ENCODE results near the gene ARL8B. TPM values are rescaled to one million over a fixed set of nuclear protein-coding genes. Genes with fewer than 3 reads are reported as not detected.

The ARL8B gene
- total and polyA plus RNA-seq, 2 donors (not counting 1 experiment from before 2014, with no cell fraction given), result 14.5 to 67.3 TPM

DNA sequence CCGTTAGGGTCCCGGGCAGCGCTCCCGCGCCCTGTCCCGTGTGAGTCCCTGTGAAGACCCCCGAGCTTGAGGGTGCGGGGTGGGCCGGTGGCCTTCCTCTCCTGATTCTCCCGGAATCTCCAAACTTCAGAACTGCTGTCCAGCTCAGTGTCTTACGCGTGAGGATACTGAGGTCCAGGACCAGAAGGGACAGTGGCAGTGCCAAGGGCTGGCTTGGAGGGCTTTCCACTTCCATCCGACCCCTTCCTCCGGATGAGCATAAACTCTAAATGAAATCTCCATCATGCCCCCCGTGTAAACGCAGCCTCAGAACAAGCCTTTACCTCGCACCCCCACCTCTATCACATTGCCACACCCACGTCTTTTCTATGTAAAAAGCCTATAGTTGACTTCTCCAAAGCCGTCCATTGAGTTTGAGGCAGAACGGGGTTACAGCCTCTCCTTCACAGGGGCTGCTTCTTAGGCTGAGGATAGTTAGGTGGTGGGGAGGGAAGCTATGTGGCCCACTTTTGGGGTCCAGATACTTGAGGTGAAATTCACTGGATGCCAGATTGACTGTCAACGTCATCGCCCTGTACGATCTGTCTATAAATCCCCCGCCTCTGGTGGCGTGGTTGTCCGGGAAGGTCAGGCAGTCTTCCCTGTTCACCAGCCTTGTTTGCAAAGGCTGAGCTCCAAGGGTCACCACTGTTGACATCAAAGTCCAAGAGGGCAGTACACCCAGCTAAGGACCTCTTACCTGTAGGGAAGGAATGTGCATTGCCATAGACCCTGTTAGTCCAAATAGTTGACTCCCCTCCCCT is 66.5 kb downstream of the ARL8B start:
- intact Hi-C loops (cut with micrococcal nuclease), result loop anchor here (2.0 to 5.0 kb wide), 4 partner anchors 16 to 886 kb away; partner anchors contain the start of genes ITPR1 and SETMAR
- no peaks in the 10 kb centered on the region for H3K9me3 Mint-ChIP-seq (ENCODE audit: insufficient read depth)
- Histone ChIP-seq H3K4me1 (ENCODE audit: control insufficient read depth in 2 of 2, insufficient read depth in 2 of 2, low read length in 2 of 2) (peaks cover 67 to 73% of the 10 kb centered on the region in 2 donors), H2AFZ (ENCODE audit: insufficient read depth, low read depth, low read length, poor library complexity, severe bottlenecking) (peak overlapping the region; percentile 60), H3K36me3 (replicated peaks in 1 of 2; ENCODE audit: control extremely low read depth in 1 of 2, control insufficient read depth in 1 of 2, extremely low read depth in 1 of 2, insufficient read depth in 2 of 2, low read length in 1 of 2) (peaks cover 0 to under 1% of the 10 kb centered on the region in 2 experiments), H3K9ac (ENCODE audit: low read length) (peak overlapping the region; percentile 84), H4K20me1 (ENCODE audit: control insufficient read depth, insufficient read depth, low read length, poor library complexity, severe bottlenecking) (peaks cover 4% of the 10 kb centered on the region), H3K9me3 (ENCODE audit: control extremely low read depth in 1 of 3, control insufficient read depth in 2 of 3, insufficient read depth in 1 of 3, low read length in 2 of 3) (no peaks in the 10 kb centered on the region), H3K27ac (ENCODE audit: low read length in 2 of 2) (peak overlapping the region; percentile 94 to 96), H3K4me3 (ENCODE audit: control extremely low read depth in 1 of 5, extremely low read depth in 1 of 5, insufficient read depth in 1 of 5, low read depth in 2 of 5, low read length in 4 of 5) (peak overlapping the region; percentile 91 to 99 (median 94)), H3K4me2 (replicated peaks; ENCODE audit: low read depth, low read length, poor library complexity, severe bottlenecking) (peak overlapping the region; percentile 93), H3K79me2 (ENCODE audit: control insufficient read depth, insufficient read depth, low read length) (peaks cover 79% of the 10 kb centered on the region), H3K27me3 (replicated peaks in 1 of 4; ENCODE audit: control extremely low read depth in 1 of 4, control insufficient read depth in 3 of 4, insufficient read depth in 4 of 4, low read length in 3 of 4) (no peaks in the 10 kb centered on the region)
- ChIA-PET CTCF (interaction anchor here (1.0 to 3.5 kb wide), 6 partner anchors 9 to 66 kb away, joined by 4 to 17 read pairs (median 7); no protein-coding TSS in a partner anchor), POLR2A (interaction anchor here (0.6 to 4.9 kb wide), 8 partner anchors 9 to 210 kb away, joined by 3 to 58 read pairs (median 5); partner anchors contain the start of gene ARL8B)
- H3K4me1 Mint-ChIP-seq, result peaks cover 71% of the 10 kb centered on the region
- peak; percentile 76 for DNase-seq
- no peaks in the 10 kb centered on the region for H3K27me3 Mint-ChIP-seq
- WGBS (ENCODE audit: insufficient coverage), result 8% methylated on average over 25 of the region's 26 CpGs
- TF ChIP-seq, protein P1, sequence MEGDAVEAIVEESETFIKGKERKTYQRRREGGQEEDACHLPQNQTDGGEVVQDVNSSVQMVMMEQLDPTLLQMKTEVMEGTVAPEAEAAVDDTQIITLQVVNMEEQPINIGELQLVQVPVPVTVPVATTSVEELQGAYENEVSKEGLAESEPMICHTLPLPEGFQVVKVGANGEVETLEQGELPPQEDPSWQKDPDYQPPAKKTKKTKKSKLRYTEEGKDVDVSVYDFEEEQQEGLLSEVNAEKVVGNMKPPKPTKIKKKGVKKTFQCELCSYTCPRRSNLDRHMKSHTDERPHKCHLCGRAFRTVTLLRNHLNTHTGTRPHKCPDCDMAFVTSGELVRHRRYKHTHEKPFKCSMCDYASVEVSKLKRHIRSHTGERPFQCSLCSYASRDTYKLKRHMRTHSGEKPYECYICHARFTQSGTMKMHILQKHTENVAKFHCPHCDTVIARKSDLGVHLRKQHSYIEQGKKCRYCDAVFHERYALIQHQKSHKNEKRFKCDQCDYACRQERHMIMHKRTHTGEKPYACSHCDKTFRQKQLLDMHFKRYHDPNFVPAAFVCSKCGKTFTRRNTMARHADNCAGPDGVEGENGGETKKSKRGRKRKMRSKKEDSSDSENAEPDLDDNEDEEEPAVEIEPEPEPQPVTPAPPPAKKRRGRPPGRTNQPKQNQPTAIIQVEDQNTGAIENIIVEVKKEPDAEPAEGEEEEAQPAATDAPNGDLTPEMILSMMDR (IDR thresholded peaks at IDR 0.05), result no peak
- TF ChIP-seq EZH2 (IDR thresholded peaks at IDR 0.05; ENCODE audit: borderline replicate concordance, insufficient read depth, low read depth, low read length, poor library complexity, severe bottlenecking), result no peak
- peak overlapping the region; percentile 98 for H3K4me3 Mint-ChIP-seq
- peak overlapping the region; percentile 99 for H3K27ac Mint-ChIP-seq
- ATAC-seq (ENCODE audit: low read depth), result peak; percentile 11
